KBM-7 (cell line): Measurements from ENCODE around the gene KIAA1958.

Source experiments
- DNase-seq: peaks from one replicate; pipeline ENCODE4 v3.0.0-alpha.2; 2015
- in situ Hi-C: fragments of 300-500 bp; cut with MboI; formaldehyde crosslinking; loops from 2 replicates; pipeline ENCODE4 v1.14.3; 2020; ENCODE audit warnings: low sequenced_read_pairs, low pct_unique_long_range_greater_than_20kb, mixed read lengths

KIAA1958 gene

GRCh38 chr9:112486221-112487007, at the start of gene KIAA1958:
KIAA1958 (plus strand) TSS chr9:112486827; CDS start chr9:112574081, 87,254 bp downstream.
- in situ Hi-C loops: no loop called here
- peak; percentile 79 for DNase-seq

GRCh38 chr9:112437406-112437805, 49.2 kb upstream of the KIAA1958 start:
- in situ Hi-C loops: no loop called here

GRCh38 chr9:112439171-112439570, 47.5 kb upstream of the KIAA1958 start:
- in situ Hi-C loops: no loop called here
- DNase-seq: no peak

More at GRCh38 chr9:112437406-112437805, 49.2 kb upstream of the KIAA1958 start:
- no peak for DNase-seq

GRCh38 chr9:112439825-112440224, 46.8 kb upstream of the KIAA1958 start:
- in situ Hi-C loops: no loop called here
- no peak for DNase-seq

- in situ Hi-C loops: no loop called here
- DNase-seq: peak; percentile 51
Observed at GRCh38 chr9:112443200-112443599, 43.4 kb upstream of the KIAA1958 start.

GRCh38 chr9:112443636-112444035, 43.0 kb upstream of the KIAA1958 start:
- no peak for DNase-seq
- in situ Hi-C loops: no loop called here

- in situ Hi-C loops: no loop called here
Observed at GRCh38 chr9:112445196-112445595, 41.4 kb upstream of the KIAA1958 start.

GRCh38 chr9:112446080-112446479, 40.5 kb upstream of the KIAA1958 start:
- no peak for DNase-seq
- in situ Hi-C loops: no loop called here

More at GRCh38 chr9:112445196-112445595, 41.4 kb upstream of the KIAA1958 start:
- no peak for DNase-seq

GRCh38 chr9:112446526-112446925, 40.1 kb upstream of the KIAA1958 start:
- DNase-seq: no peak
- in situ Hi-C loops: no loop called here

GRCh38 chr9:112447283-112447761, 39.3 kb upstream of the KIAA1958 start:
- in situ Hi-C loops: no loop called here
- no peak for DNase-seq

GRCh38 chr9:112462855-112463254, 23.8 kb upstream of the KIAA1958 start:
- no peak for DNase-seq
- in situ Hi-C loops: no loop called here

- DNase-seq: no peak
- in situ Hi-C loops: no loop called here
Observed at GRCh38 chr9:112465352-112465751, 21.3 kb upstream of the KIAA1958 start.

GRCh38 chr9:112472996-112473395, 13.6 kb upstream of the KIAA1958 start:
- no peak for DNase-seq
- in situ Hi-C loops: no loop called here

GRCh38 chr9:112473986-112474385, 12.6 kb upstream of the KIAA1958 start:
- no peak for DNase-seq
- in situ Hi-C loops: no loop called here

GRCh38 chr9:112475318-112475717, 11.3 kb upstream of the KIAA1958 start:
- in situ Hi-C loops: no loop called here
- DNase-seq: no peak

GRCh38 chr9:112477330-112477729, 9.3 kb upstream of the KIAA1958 start:
- in situ Hi-C loops: no loop called here

GRCh38 chr9:112479221-112479620, 7.4 kb upstream of the KIAA1958 start:
- in situ Hi-C loops: no loop called here
- DNase-seq: no peak

More at GRCh38 chr9:112477330-112477729, 9.3 kb upstream of the KIAA1958 start:
- DNase-seq: no peak

- DNase-seq: no peak
- in situ Hi-C loops: no loop called here
Observed at GRCh38 chr9:112484607-112485006, 2.0 kb upstream of the KIAA1958 start.

- DNase-seq: no peak
- in situ Hi-C loops: no loop called here
Observed at GRCh38 chr9:112485574-112485973, 1.1 kb upstream of the KIAA1958 start.

- peak; percentile 69 for DNase-seq
- in situ Hi-C loops: no loop called here
Observed at GRCh38 chr9:112487008-112487798, 576 bp downstream of the KIAA1958 start.
